ENCODE results near the gene POLE.

DNA sequence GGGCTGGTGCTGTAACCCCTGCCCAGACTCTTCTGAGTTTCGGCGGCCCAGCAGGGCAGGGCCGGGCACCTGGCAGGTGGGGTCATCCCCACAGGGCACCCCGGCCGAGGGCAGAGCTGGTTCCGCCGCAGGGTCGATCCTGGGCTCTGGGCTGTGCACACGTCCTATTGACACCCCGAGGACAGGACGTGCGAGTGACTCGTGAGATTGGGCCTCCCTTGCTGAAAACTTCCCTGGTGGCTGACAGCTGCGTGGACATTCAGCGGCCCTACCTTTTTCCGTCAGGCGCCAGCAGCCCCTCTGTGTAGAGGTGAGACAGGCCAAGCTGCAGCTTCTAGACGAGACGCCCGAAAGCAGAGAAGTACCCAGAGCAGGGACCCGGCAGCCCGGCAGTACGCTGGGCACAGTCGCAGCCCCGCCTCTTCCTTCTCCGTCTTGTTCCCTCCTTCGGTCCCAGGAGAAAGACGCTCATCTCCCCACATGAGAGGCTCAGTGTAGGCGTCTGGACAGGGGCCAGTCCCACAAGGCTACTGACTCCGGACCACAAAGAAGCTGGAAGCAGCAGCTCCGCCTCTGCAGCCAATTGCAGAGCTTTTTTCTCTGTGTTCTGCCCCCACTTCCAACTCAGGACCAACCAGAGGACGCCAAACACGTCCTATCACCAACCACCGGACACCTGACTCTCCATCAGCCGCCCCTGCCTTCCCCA is 76.9 kb downstream of the POLE start, which contains the start of gene LRCOL1:
- TF ChIP-seq, protein P1, sequence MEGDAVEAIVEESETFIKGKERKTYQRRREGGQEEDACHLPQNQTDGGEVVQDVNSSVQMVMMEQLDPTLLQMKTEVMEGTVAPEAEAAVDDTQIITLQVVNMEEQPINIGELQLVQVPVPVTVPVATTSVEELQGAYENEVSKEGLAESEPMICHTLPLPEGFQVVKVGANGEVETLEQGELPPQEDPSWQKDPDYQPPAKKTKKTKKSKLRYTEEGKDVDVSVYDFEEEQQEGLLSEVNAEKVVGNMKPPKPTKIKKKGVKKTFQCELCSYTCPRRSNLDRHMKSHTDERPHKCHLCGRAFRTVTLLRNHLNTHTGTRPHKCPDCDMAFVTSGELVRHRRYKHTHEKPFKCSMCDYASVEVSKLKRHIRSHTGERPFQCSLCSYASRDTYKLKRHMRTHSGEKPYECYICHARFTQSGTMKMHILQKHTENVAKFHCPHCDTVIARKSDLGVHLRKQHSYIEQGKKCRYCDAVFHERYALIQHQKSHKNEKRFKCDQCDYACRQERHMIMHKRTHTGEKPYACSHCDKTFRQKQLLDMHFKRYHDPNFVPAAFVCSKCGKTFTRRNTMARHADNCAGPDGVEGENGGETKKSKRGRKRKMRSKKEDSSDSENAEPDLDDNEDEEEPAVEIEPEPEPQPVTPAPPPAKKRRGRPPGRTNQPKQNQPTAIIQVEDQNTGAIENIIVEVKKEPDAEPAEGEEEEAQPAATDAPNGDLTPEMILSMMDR (IDR thresholded peaks at IDR 0.05): no peak
- TF ChIP-seq POLR2A (IDR thresholded peaks at IDR 0.05): no peak
